ENCODE data around the gene MINAR2.

DNA sequence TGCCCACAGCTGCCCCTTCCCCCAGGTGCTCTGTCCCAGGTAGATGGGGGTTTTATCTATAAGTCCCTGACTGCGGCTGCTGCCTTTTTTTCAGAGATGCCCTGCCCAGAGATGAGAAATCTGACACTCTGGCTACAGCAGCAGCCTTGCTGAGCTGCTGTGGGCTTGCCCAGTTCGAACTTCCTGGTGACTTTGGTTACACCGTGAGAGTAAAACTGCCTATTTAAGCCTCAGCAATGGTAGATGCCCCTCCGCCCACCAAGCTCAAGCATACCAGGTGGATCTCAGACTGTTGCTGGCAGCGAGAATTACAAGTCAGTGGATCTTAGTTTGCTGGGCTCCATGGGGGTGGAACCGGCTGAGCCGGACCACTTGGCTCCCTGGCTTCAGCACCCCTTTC is 56.8 kb downstream of the MINAR2 start:
- TF ChIP-seq, protein P1, sequence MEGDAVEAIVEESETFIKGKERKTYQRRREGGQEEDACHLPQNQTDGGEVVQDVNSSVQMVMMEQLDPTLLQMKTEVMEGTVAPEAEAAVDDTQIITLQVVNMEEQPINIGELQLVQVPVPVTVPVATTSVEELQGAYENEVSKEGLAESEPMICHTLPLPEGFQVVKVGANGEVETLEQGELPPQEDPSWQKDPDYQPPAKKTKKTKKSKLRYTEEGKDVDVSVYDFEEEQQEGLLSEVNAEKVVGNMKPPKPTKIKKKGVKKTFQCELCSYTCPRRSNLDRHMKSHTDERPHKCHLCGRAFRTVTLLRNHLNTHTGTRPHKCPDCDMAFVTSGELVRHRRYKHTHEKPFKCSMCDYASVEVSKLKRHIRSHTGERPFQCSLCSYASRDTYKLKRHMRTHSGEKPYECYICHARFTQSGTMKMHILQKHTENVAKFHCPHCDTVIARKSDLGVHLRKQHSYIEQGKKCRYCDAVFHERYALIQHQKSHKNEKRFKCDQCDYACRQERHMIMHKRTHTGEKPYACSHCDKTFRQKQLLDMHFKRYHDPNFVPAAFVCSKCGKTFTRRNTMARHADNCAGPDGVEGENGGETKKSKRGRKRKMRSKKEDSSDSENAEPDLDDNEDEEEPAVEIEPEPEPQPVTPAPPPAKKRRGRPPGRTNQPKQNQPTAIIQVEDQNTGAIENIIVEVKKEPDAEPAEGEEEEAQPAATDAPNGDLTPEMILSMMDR (IDR thresholded peaks at IDR 0.05), result no peak
- TF ChIP-seq POLR2A (IDR thresholded peaks at IDR 0.05) (no peak), POLR2AphosphoS5 (IDR thresholded peaks at IDR 0.05; ENCODE audit: insufficient read depth in 1 of 2, low read depth in 1 of 2) (no peak)

All from vagina (tissue), 2 donors.